MCF 10A (cell line): ENCODE measurements around the gene NUPR1. TPM values are rescaled to one million over a fixed set of nuclear protein-coding genes. Genes with fewer than 3 reads are reported as not detected.
"Not testable (repeated sequence)": the region's sequence is repeated elsewhere in the genome, so short reads cannot be mapped to it uniquely, and the experiment has no call there.

Source experiments
- BruUV-seq: library from RNA; stranded (reverse); fragments of 400-500 nt; replicated peaks from 2 replicates; lab custom pipeline; 2021; lab: Mats Ljungman, UMichigan
- CTCF ChIA-PET: fragments of 300-600 bp; sonication (Branson Sonifier 250); formaldehyde crosslinking; extraction: SDS; loops from one replicate; lab custom pipeline; 2021; ENCODE audit warnings: antibody characterized with exemption, inconsistent platforms; lab: Yijun Ruan, JAX
- POLR2A ChIA-PET: fragments of 300-600, 350-650 bp; sonication (Branson Sonifier 250); formaldehyde crosslinking; extraction: SDS; loops from one replicate; lab custom pipeline; 2020; ENCODE audit warnings: antibody characterized with exemption, inconsistent platforms; lab: Yijun Ruan, JAX
- DNase-seq: peaks from one replicate; pipeline ENCODE4 v3.0.0-alpha.2; 2018; ENCODE audit not compliant: unreplicated experiment
- H3K27ac Mint-ChIP-seq: one replicate; pipeline ENCODE4 v1.8.0; 2022; ENCODE audit warnings: mild to moderate bottlenecking, low read depth, mixed read lengths; ENCODE audit not compliant: unreplicated experiment
- H3K27me3 Mint-ChIP-seq: one replicate; pipeline ENCODE4 v1.8.0; 2022; ENCODE audit warnings: mixed read lengths; ENCODE audit not compliant: insufficient read depth, unreplicated experiment
- H3K36me3 Mint-ChIP-seq: one replicate; pipeline ENCODE4 v1.8.0; 2022; ENCODE audit warnings: mild to moderate bottlenecking, moderate library complexity, mixed read lengths; ENCODE audit not compliant: insufficient read depth, unreplicated experiment
- H3K4me1 Mint-ChIP-seq: one replicate; pipeline ENCODE4 v1.8.0; 2022; ENCODE audit warnings: mixed read lengths; ENCODE audit not compliant: insufficient read depth, unreplicated experiment
- H3K4me3 Mint-ChIP-seq: one replicate; pipeline ENCODE4 v1.8.0; 2022; ENCODE audit warnings: mild to moderate bottlenecking, moderate library complexity, mixed read lengths; ENCODE audit not compliant: unreplicated experiment
- H3K9me3 Mint-ChIP-seq: one replicate; pipeline ENCODE4 v1.8.0; 2022; ENCODE audit warnings: mixed read lengths; ENCODE audit not compliant: unreplicated experiment
- CTCF ChIP-seq: fragments of 200-600 bp; IDR thresholded peaks from one replicate; pipeline ENCODE4 v1.8.0; 2022; ENCODE audit warnings: antibody characterized with exemption, mild to moderate bottlenecking; ENCODE audit not compliant: unreplicated experiment
- intact Hi-C: fragments of 100-400 bp; cut with micrococcal nuclease; formaldehyde crosslinking; loops from 2 replicates; pipeline ENCODE4 v1.14.1; 2022
- total RNA-seq: library from RNA; stranded (reverse); gene quantifications from 2 replicates; pipeline ENCODE4 v1.2.3, GENCODE V29; 2022

NUPR1 gene
- total RNA-seq, 1 experiment from 2014 or later: 291 TPM

- no peak for TF ChIP-seq CTCF
- intact Hi-C loops: no loop called here
- H3K9me3 Mint-ChIP-seq: no peaks in the 10 kb centered on the region
- H3K4me1 Mint-ChIP-seq: peaks cover 14% of the 10 kb centered on the region
- no peaks in the 10 kb centered on the region for H3K27me3 Mint-ChIP-seq
- CTCF ChIA-PET: no interaction called here
- POLR2A ChIA-PET: no interaction called here
- DNase-seq: no peak
- no peak overlapping the region for H3K4me3 Mint-ChIP-seq
- H3K36me3 Mint-ChIP-seq: peaks cover 8% of the 10 kb centered on the region
- BruUV-seq: no TSS peak
- H3K27ac Mint-ChIP-seq: no peak overlapping the region
Observed at GRCh38 chr16:28528463-28528867, 10.3 kb downstream of the NUPR1 start.

GRCh38 chr16:28527985-28528384 lies 10.8 kb downstream of the NUPR1 start:
- ChIA-PET POLR2A (no interaction called here), CTCF (interaction anchor here (0.7 kb wide), 1 partner anchor 22 kb away, joined by 5 read pairs; no protein-coding TSS in a partner anchor)
- Mint-ChIP-seq H3K9me3 (no peaks in the 10 kb centered on the region), H3K27ac (no peak overlapping the region), H3K4me1 (peaks cover 10% of the 10 kb centered on the region), H3K4me3 (no peak overlapping the region), H3K36me3 (peaks cover 3% of the 10 kb centered on the region), H3K27me3 (no peaks in the 10 kb centered on the region)
- intact Hi-C loops: no loop called here
- no peak for DNase-seq
- BruUV-seq: no TSS peak
- no peak for TF ChIP-seq CTCF

GRCh38 chr16:28527100-28527785 lies 11.5 kb downstream of the NUPR1 start:
- DNase-seq, H3K9me3 Mint-ChIP-seq, H3K4me1 Mint-ChIP-seq, H3K4me3 Mint-ChIP-seq, BruUV-seq, POLR2A ChIA-PET, H3K36me3 Mint-ChIP-seq, H3K27ac Mint-ChIP-seq, intact Hi-C loops, H3K27me3 Mint-ChIP-seq: not testable (repeated sequence)
- CTCF ChIA-PET: interaction anchor here (0.6 to 0.7 kb wide), 2 partner anchors 22 to 77 kb away, joined by 3 to 5 read pairs; no protein-coding TSS in a partner anchor

GRCh38 chr16:28526201-28527099 lies 12.3 kb downstream of the NUPR1 start:
- no peak overlapping the region for H3K27ac Mint-ChIP-seq
- intact Hi-C loops: no loop called here

More at GRCh38 chr16:28526201-28527099, 12.3 kb downstream of the NUPR1 start:
- Mint-ChIP-seq H3K9me3 (no peaks in the 10 kb centered on the region), H3K4me1 (no peaks in the 10 kb centered on the region), H3K4me3 (no peak overlapping the region), H3K36me3 (no peaks in the 10 kb centered on the region), H3K27me3 (no peaks in the 10 kb centered on the region)
- ChIA-PET CTCF (interaction anchor here (0.5 kb wide), 1 partner anchor 452 kb away, joined by 4 read pairs; no protein-coding TSS in a partner anchor), POLR2A (interaction anchor here (0.9 kb wide), 1 partner anchor 8 kb away, joined by 3 read pairs; no protein-coding TSS in a partner anchor)
- DNase-seq: no peak
- no TSS peak for BruUV-seq
- TF ChIP-seq CTCF: no peak
